GM12801 (cell line): ENCODE data around the gene UAP1L1.

Source experiments
- TF ChIP-seq, protein P1 (sequence below): IDR thresholded peaks from one replicate; pipeline ENCODE4 v1.5.1; 2011; ENCODE audit warnings: control low read depth; ENCODE audit not compliant: insufficient read length; ENCODE audit errors: extremely low read depth

Gene UAP1L1

GRCh38 chr9:137079401-137079787 lies 2.1 kb downstream of the UAP1L1 start:
- TF ChIP-seq, protein P1, sequence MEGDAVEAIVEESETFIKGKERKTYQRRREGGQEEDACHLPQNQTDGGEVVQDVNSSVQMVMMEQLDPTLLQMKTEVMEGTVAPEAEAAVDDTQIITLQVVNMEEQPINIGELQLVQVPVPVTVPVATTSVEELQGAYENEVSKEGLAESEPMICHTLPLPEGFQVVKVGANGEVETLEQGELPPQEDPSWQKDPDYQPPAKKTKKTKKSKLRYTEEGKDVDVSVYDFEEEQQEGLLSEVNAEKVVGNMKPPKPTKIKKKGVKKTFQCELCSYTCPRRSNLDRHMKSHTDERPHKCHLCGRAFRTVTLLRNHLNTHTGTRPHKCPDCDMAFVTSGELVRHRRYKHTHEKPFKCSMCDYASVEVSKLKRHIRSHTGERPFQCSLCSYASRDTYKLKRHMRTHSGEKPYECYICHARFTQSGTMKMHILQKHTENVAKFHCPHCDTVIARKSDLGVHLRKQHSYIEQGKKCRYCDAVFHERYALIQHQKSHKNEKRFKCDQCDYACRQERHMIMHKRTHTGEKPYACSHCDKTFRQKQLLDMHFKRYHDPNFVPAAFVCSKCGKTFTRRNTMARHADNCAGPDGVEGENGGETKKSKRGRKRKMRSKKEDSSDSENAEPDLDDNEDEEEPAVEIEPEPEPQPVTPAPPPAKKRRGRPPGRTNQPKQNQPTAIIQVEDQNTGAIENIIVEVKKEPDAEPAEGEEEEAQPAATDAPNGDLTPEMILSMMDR, result no peak

- TF ChIP-seq, protein P1, result no peak
Measured at GRCh38 chr9:137080260-137081122, 3.2 kb downstream of the UAP1L1 start.

- TF ChIP-seq, protein P1, result no peak
Measured at GRCh38 chr9:137082222-137082924, 5.1 kb downstream of the UAP1L1 start.

DNA sequence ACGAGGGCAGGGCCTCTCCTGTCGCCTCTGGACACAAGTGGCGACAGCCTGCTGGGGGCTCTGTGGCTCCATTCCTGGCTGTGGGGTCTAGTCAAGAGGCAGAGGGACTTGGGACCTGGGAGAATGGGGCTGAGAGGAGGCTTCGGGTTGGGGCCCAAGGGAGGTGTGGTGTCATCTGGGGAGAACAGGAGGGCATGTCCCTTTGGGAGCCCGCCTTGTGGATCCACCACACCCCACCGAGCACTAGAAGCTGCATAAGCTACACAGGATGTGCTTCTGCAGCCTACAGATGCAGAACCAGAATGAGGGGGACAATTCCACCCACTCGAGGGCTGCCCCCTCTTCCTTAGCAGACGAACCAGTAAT lies 5.6 kb downstream of the UAP1L1 start:
- TF ChIP-seq, protein P1, result no peak

DNA sequence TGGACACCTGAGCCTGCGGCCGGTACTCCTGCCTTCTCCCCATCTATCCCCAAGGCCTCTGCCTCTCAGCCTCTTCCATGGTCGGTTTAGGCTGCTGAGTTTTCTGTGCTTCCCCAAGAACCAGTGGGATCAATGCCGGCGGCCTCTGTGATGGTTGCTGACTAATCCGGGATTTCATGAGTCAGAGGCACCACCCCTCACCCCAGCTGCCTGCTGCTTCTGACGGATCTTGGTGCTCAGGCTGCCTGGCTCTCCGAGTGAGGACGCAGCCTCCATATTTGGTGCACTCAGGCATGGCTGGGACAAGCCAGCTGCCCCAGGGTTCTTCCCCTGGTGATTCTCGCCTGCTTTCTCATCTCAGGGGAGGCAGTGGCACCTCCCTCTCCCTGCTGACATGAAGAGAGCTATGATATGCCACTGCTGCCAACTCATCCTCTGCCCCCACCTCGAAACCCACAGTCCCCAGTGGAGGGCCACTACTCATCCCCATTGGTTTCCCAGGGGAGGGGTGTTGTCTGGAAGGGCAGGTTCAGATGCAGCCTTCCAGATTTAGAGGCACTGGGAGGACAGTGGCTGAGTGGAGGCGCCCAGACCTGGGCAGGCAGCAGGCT lies 6.2 kb downstream of the UAP1L1 start:
- TF ChIP-seq, protein P1, result no peak

- TF ChIP-seq, protein P1, result no peak
Measured at GRCh38 chr9:137084526-137084925, 7.2 kb downstream of the UAP1L1 start.

- TF ChIP-seq, protein P1, result no peak
Measured at GRCh38 chr9:137085920-137086530, 8.7 kb downstream of the UAP1L1 start.
